ENCODE data around the gene CCNG2. TPM values are rescaled to one million over a fixed set of nuclear protein-coding genes. Genes with fewer than 3 reads are reported as not detected.

CCNG2 gene
- total and polyA plus RNA-seq, 9 of the 15 experiments (the other 6 are each of a cell fraction or from before 2014, with no cell fraction given): 0.49 to 6.6 (median 2.9) TPM

DNA sequence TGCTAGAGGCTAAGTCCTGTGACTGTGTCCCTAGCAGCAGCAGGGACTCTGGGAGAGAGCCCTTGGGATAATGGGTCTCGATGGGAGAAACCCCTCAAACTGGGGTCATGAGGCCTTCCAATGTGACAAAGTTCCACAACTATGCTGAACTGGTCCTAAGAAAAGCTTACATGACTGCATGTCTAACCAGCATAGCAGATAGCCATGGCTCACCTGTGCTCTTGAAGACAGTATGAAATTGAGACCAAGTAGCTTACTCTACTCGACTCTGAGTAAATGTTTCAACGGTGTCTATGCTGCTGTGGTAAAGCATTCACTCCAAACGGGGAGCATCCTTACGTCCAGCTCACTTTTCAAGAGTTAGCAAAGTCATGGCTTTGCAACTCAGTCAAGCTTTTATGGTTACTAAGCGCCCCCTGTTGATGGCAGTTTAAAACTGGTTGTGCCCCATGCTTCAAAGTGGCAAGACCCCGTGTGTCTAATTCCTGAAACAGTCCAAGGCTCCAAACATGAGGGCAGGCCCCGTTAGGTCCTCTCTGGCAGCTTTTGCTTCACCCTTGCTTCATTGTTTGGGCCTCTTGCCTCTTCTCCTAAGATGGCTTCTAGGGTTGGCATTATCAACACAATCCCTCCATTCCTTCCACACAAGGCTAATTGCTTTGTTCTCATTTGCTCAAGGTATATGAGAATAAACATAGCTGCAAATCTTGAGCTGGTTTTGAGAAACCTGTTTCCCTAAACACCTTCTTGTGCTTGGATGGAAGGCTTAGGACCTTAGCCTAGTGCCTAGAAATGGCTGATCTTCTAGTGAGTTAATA, 46.6 kb downstream of the CCNG2 start (continued):
- TF ChIP-seq, protein P1, sequence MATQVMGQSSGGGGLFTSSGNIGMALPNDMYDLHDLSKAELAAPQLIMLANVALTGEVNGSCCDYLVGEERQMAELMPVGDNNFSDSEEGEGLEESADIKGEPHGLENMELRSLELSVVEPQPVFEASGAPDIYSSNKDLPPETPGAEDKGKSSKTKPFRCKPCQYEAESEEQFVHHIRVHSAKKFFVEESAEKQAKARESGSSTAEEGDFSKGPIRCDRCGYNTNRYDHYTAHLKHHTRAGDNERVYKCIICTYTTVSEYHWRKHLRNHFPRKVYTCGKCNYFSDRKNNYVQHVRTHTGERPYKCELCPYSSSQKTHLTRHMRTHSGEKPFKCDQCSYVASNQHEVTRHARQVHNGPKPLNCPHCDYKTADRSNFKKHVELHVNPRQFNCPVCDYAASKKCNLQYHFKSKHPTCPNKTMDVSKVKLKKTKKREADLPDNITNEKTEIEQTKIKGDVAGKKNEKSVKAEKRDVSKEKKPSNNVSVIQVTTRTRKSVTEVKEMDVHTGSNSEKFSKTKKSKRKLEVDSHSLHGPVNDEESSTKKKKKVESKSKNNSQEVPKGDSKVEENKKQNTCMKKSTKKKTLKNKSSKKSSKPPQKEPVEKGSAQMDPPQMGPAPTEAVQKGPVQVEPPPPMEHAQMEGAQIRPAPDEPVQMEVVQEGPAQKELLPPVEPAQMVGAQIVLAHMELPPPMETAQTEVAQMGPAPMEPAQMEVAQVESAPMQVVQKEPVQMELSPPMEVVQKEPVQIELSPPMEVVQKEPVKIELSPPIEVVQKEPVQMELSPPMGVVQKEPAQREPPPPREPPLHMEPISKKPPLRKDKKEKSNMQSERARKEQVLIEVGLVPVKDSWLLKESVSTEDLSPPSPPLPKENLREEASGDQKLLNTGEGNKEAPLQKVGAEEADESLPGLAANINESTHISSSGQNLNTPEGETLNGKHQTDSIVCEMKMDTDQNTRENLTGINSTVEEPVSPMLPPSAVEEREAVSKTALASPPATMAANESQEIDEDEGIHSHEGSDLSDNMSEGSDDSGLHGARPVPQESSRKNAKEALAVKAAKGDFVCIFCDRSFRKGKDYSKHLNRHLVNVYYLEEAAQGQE (IDR thresholded peaks at IDR 0.05; ENCODE audit: borderline replicate concordance): peak; percentile 83
- TF ChIP-seq, protein P1 (CRISPR knock-in tag; IDR thresholded peaks at IDR 0.05; ENCODE audit: low read depth): no peak
- TF ChIP-seq PPARD (CRISPR knock-in tag; IDR thresholded peaks at IDR 0.05): no peak
- TF ChIP-seq NR2C1 (IDR thresholded peaks at IDR 0.05): no peak
- TF ChIP-seq NR2C1 (tag; IDR thresholded peaks at IDR 0.05): no peak
- no peak for TF ChIP-seq ZC3H11A (IDR thresholded peaks at IDR 0.05; ENCODE audit: low read depth, low read length)
- TF ChIP-seq, protein P2, sequence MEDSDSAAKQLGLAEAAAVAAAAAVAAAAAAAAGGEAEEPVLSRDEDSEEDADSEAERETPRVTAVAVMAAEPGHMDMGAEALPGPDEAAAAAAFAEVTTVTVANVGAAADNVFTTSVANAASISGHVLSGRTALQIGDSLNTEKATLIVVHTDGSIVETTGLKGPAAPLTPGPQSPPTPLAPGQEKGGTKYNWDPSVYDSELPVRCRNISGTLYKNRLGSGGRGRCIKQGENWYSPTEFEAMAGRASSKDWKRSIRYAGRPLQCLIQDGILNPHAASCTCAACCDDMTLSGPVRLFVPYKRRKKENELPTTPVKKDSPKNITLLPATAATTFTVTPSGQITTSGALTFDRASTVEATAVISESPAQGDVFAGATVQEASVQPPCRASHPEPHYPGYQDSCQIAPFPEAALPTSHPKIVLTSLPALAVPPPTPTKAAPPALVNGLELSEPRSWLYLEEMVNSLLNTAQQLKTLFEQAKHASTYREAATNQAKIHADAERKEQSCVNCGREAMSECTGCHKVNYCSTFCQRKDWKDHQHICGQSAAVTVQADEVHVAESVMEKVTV (CRISPR knock-in tag; IDR thresholded peaks at IDR 0.05): peak; percentile 73
- TF ChIP-seq MAFK (IDR thresholded peaks at IDR 0.05; ENCODE audit: low read length): peak; percentile 31; the same call in 1 of the 2 replicates
- TF ChIP-seq ILK (tag; IDR thresholded peaks at IDR 0.05; ENCODE audit: borderline replicate concordance, low read depth): no peak
- TF ChIP-seq, protein P3, sequence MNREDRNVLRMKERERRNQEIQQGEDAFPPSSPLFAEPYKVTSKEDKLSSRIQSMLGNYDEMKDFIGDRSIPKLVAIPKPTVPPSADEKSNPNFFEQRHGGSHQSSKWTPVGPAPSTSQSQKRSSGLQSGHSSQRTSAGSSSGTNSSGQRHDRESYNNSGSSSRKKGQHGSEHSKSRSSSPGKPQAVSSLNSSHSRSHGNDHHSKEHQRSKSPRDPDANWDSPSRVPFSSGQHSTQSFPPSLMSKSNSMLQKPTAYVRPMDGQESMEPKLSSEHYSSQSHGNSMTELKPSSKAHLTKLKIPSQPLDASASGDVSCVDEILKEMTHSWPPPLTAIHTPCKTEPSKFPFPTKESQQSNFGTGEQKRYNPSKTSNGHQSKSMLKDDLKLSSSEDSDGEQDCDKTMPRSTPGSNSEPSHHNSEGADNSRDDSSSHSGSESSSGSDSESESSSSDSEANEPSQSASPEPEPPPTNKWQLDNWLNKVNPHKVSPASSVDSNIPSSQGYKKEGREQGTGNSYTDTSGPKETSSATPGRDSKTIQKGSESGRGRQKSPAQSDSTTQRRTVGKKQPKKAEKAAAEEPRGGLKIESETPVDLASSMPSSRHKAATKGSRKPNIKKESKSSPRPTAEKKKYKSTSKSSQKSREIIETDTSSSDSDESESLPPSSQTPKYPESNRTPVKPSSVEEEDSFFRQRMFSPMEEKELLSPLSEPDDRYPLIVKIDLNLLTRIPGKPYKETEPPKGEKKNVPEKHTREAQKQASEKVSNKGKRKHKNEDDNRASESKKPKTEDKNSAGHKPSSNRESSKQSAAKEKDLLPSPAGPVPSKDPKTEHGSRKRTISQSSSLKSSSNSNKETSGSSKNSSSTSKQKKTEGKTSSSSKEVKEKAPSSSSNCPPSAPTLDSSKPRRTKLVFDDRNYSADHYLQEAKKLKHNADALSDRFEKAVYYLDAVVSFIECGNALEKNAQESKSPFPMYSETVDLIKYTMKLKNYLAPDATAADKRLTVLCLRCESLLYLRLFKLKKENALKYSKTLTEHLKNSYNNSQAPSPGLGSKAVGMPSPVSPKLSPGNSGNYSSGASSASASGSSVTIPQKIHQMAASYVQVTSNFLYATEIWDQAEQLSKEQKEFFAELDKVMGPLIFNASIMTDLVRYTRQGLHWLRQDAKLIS (CRISPR knock-in tag; IDR thresholded peaks at IDR 0.05): no peak
- peak; percentile 80 for TF ChIP-seq SMC3 (conservative IDR thresholded peaks at IDR 0.05; ENCODE audit: insufficient read depth, low read depth, low read length)
- TF ChIP-seq CHCHD3 (CRISPR knock-in tag; IDR thresholded peaks at IDR 0.05): no peak
- TF ChIP-seq PHB2 (IDR thresholded peaks at IDR 0.05; ENCODE audit: low read depth): no peak
- TF ChIP-seq TBL1XR1 (IDR thresholded peaks at IDR 0.05; ENCODE audit: low read length in 2 of 2): no peak
- TF ChIP-seq ZKSCAN1 (IDR thresholded peaks at IDR 0.05; ENCODE audit: low read depth, low read length): no peak
